Lower leg skin (tissue), 4 donors: Measurements from ENCODE around the gene PDLIM4. TPM values are rescaled to one million over a fixed set of nuclear protein-coding genes. Genes with fewer than 3 reads are reported as not detected.

Experiments
- DNase-seq, 2 donors: peaks; one replicate each; pipeline ENCODE4 v3.0.0-alpha.2; 2019; ENCODE audit warnings: low spot score in 2 of 2
- H3K4me3 ChIP-seq: fragments of 200-600 bp; sonication (generic); 2 replicates; pipeline ENCODE4 v1.5.1; 2017; ENCODE audit warnings: mild to moderate bottlenecking, low read depth; ENCODE audit not compliant: poor library complexity, severe bottlenecking
- POLR2A ChIP-seq, 2 donors: fragments of 450-650 bp; IDR thresholded peaks; one replicate each; pipeline ENCODE4 v1.6.1; 2016 to 2017; ENCODE audit warnings: antibody characterized with exemption in 2 of 2, mild to moderate bottlenecking in 1 of 2, moderate library complexity in 1 of 2
- WGBS, 2 donors: methylation state at CpG; one replicate each; pipeline ENCODE4 v1.1.5; 2018; 5-methylcytosine and 5-hydroxymethylcytosine counted together
- intact Hi-C: fragments of 100-400 bp; cut with DNase I; formaldehyde crosslinking; loops from one replicate; pipeline ENCODE4 v1.15.0; 2023; ENCODE audit warnings: low total_unique reads
- total RNA-seq, 4 donors: library from RNA; depleted of rRNA; stranded (reverse); fragments of >200 nt; gene quantifications; one replicate each; pipeline ENCODE4 v1.1.0, GENCODE V29; 2016
- TF ChIP-seq, protein P1 (sequence below), 3 donors: fragments of 450-650 bp; IDR thresholded peaks; one replicate each; pipeline ENCODE4 v1.5.1; 2016; ENCODE audit warnings: antibody characterized with exemption in 3 of 3, mild to moderate bottlenecking in 3 of 3, moderate library complexity in 2 of 3

PDLIM4 gene
- total RNA-seq, 4 donors from 2014 or later = 52.5 to 191 (median 85.9) TPM

GRCh38 chr5:132250547-132250946, 6.9 kb upstream of the PDLIM4 start:
- intact Hi-C loops = no loop called here
- TF ChIP-seq, protein P1, sequence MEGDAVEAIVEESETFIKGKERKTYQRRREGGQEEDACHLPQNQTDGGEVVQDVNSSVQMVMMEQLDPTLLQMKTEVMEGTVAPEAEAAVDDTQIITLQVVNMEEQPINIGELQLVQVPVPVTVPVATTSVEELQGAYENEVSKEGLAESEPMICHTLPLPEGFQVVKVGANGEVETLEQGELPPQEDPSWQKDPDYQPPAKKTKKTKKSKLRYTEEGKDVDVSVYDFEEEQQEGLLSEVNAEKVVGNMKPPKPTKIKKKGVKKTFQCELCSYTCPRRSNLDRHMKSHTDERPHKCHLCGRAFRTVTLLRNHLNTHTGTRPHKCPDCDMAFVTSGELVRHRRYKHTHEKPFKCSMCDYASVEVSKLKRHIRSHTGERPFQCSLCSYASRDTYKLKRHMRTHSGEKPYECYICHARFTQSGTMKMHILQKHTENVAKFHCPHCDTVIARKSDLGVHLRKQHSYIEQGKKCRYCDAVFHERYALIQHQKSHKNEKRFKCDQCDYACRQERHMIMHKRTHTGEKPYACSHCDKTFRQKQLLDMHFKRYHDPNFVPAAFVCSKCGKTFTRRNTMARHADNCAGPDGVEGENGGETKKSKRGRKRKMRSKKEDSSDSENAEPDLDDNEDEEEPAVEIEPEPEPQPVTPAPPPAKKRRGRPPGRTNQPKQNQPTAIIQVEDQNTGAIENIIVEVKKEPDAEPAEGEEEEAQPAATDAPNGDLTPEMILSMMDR (IDR thresholded peaks at IDR 0.05) = no peak
- TF ChIP-seq POLR2A (IDR thresholded peaks at IDR 0.05) = no peak
- DNase-seq = peak in 1 of 2 donors; percentile 54
- WGBS, 2 donors = 96 to 98% methylated on average over 2 of the region's 2 CpGs
- H3K4me3 ChIP-seq = no peak overlapping the region

- DNase-seq = peak in 1 of 2 donors; percentile 80
Measured at GRCh38 chr5:132251220-132251725, 6.2 kb upstream of the PDLIM4 start.

GRCh38 chr5:132253008-132253441, 4.5 kb upstream of the PDLIM4 start:
- no peak for TF ChIP-seq POLR2A (IDR thresholded peaks at IDR 0.05)
- TF ChIP-seq, protein P1 (IDR thresholded peaks at IDR 0.05) = no peak
- WGBS, 2 donors = 43 to 60% methylated on average over 4 of the region's 4 CpGs
- intact Hi-C loops = no loop called here
- no peak overlapping the region for H3K4me3 ChIP-seq
- peak in 1 of 2 donors; percentile 87 for DNase-seq

More at GRCh38 chr5:132251220-132251725, 6.2 kb upstream of the PDLIM4 start:
- no peak overlapping the region for H3K4me3 ChIP-seq
- TF ChIP-seq, protein P1 (IDR thresholded peaks at IDR 0.05) = no peak
- no peak for TF ChIP-seq POLR2A (IDR thresholded peaks at IDR 0.05)
- intact Hi-C loops = no loop called here
- WGBS, 2 donors = 92 to 95% methylated on average over 10 of the region's 10 CpGs

- H3K4me3 ChIP-seq = no peak overlapping the region
- peak in 1 of 2 donors; percentile 85 for DNase-seq
- TF ChIP-seq, protein P1 (IDR thresholded peaks at IDR 0.05) = no peak
- TF ChIP-seq POLR2A (IDR thresholded peaks at IDR 0.05) = no peak
- intact Hi-C loops = no loop called here
- WGBS, 2 donors = 81 to 85% methylated on average over 7 to 8 of the region's 8 CpGs
Measured at GRCh38 chr5:132253452-132254320, 3.8 kb upstream of the PDLIM4 start.

DNA sequence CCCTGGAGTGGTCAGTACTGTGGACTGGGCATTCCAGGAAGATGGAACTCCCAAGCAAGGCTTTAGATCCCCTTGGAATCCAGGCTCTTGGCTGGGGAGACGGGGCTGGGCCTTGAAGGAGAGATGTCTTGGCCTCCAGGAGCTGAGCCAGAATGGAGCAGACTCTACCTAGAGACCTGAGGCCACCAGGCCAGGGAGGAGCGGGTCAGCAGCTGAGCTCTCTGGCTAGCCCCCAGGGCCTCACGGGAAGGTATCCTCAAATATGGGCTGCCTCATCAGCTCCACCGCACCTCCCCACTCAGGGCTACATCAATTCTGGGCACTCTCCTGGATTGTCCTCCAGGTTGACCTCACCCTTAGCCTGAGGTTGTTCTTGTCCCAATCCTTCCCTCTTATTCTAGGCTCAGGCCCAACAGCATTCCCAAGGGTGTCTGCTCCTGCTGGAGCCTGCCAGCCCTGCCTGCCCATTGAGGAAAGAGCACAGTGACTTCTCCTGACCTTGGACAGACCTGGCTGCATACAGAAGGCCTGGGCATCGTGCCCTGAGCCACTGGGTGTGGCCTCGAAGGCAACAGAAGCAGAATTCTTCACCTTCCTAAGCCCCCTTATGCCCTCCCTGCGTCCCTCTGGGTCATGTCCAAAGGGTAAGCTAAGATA, 3.0 kb upstream of the PDLIM4 start:
- DNase-seq = peak in 1 of 2 donors; percentile 89
- WGBS, 2 donors = 56 to 58% methylated on average over 7 of the region's 7 CpGs
- no peak overlapping the region for H3K4me3 ChIP-seq
- intact Hi-C loops = no loop called here
- TF ChIP-seq, protein P1 (IDR thresholded peaks at IDR 0.05) = no peak
- no peak for TF ChIP-seq POLR2A (IDR thresholded peaks at IDR 0.05)
